Thyroid gland (tissue), 4 donors: ENCODE results near the gene APMAP.
"Not testable (repeated sequence)": the region's sequence is repeated elsewhere in the genome, so short reads cannot be mapped to it uniquely, and the experiment has no call there.

ENCODE experiments used
- POLR2A ChIP-seq, 2 donors: fragments of 450-650 bp; IDR thresholded peaks; one replicate each; pipeline ENCODE4 v1.6.1; 2017; ENCODE audit warnings: antibody characterized with exemption in 2 of 2, mild to moderate bottlenecking in 2 of 2, moderate library complexity in 1 of 2
- TF ChIP-seq, protein P1 (sequence below), 6 experiments: fragments of 200-600 bp in 3 of 6; fragments of 450-650 bp in 3 of 6; sonication (generic) in 3 of 6; IDR thresholded peaks; one replicate each; pipeline ENCODE4 v1.5.1; 2016 to 2019; ENCODE audit warnings: antibody characterized with exemption in 6 of 6, mild to moderate bottlenecking in 2 of 6, inconsistent platforms in 1 of 6, moderate library complexity in 1 of 6

DNA sequence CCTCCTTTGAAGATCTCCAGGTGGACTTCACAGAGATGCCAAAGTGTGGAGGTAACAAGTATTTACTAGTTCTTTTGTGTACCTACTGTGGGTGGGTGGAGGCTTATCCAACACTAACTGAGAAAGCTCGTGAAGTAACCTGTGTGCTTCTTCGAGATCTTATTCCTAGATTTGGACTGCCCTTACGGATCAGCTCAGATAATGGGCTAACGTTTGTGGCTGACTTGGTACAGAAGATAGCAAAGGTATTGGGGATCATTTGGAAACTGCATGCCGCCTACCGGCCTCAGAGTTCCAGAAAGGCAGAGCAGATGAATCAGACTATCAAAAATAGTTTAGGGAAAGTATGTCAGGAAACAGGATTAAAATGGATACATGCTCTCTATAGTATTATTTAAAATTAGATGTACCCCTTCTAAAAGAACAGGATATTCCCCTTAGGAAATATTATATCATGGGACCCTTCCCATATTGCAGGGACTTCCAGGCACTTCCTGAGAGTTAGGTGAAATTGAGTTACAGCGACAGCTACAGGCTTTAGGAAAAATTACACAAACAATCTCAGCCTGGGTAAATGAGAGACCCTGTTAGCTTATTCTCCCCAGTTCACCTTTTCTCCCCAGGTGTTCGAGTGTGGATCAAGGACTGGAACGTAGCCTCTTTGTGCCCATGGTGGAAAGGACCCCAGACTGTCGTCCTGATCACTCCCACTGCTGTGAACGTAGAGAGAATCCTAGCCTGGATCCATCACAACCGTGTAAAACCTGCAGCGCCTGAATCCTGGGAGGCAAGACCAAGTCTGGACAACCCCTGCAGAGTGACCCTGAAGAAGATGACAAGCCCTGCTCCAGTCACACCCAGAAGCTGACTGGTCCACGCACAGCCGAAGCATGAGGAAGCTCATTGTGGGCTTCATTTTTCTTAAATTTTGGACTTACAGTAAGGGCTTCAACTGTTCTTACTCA, 61.5 kb downstream of the APMAP start:
- TF ChIP-seq, protein P1, sequence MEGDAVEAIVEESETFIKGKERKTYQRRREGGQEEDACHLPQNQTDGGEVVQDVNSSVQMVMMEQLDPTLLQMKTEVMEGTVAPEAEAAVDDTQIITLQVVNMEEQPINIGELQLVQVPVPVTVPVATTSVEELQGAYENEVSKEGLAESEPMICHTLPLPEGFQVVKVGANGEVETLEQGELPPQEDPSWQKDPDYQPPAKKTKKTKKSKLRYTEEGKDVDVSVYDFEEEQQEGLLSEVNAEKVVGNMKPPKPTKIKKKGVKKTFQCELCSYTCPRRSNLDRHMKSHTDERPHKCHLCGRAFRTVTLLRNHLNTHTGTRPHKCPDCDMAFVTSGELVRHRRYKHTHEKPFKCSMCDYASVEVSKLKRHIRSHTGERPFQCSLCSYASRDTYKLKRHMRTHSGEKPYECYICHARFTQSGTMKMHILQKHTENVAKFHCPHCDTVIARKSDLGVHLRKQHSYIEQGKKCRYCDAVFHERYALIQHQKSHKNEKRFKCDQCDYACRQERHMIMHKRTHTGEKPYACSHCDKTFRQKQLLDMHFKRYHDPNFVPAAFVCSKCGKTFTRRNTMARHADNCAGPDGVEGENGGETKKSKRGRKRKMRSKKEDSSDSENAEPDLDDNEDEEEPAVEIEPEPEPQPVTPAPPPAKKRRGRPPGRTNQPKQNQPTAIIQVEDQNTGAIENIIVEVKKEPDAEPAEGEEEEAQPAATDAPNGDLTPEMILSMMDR (IDR thresholded peaks at IDR 0.05) = peak; percentile 20 to 76 (median 49)
- not testable (repeated sequence) for TF ChIP-seq POLR2A (IDR thresholded peaks at IDR 0.05)
